Keratinocyte (primary cell): ENCODE measurements around the gene CIB4. TPM values are rescaled to one million over a fixed set of nuclear protein-coding genes. Genes with fewer than 3 reads are reported as not detected.
"Not testable (repeated sequence)": the region's sequence is repeated elsewhere in the genome, so short reads cannot be mapped to it uniquely, and the experiment has no call there.

Experiments
- DNase-seq: peaks from one replicate; pipeline ENCODE4 v3.0.0-alpha.2; 2011; ENCODE audit warnings: low read depth, missing footprints, low spot score
- FAIRE-seq: peaks from 2 replicates; lab custom pipeline; 2011; peaks lifted over from hg19 to GRCh38; lab: Jason Lieb, UNC
- H2AFZ ChIP-seq: 2 replicates; pipeline ENCODE4 v1.6.0; 2012; ENCODE audit warnings: low read length, control low read depth, inconsistent platforms; ENCODE audit not compliant: control insufficient read depth
- H3K27ac ChIP-seq: 2 replicates; pipeline ENCODE4 v1.5.1; 2011; ENCODE audit warnings: low read length; ENCODE audit not compliant: control insufficient read depth, insufficient read depth
- H3K27me3 ChIP-seq: 3 replicates; pipeline ENCODE4 v1.6.0; 2011; ENCODE audit warnings: low read length; ENCODE audit not compliant: control insufficient read depth, insufficient read depth; ENCODE audit errors: extremely low read depth
- H3K36me3 ChIP-seq, 2 experiments: 2 replicates in 1 of 2; 3 replicates in 1 of 2; pipeline ENCODE4 v1.5.1; 2011; ENCODE audit warnings: low read length in 2 of 2, mild to moderate bottlenecking in 1 of 2; ENCODE audit not compliant: control insufficient read depth in 2 of 2, insufficient read depth in 2 of 2; ENCODE audit errors: extremely low read depth in 1 of 2
- H3K4me1 ChIP-seq: 3 replicates; pipeline ENCODE4 v1.5.1; 2011; ENCODE audit warnings: low read length; ENCODE audit not compliant: control insufficient read depth, insufficient read depth; ENCODE audit errors: extremely low read depth
- H3K4me2 ChIP-seq: 3 replicates; pipeline ENCODE4 v1.6.0; 2011; ENCODE audit warnings: low read depth, low read length; ENCODE audit not compliant: control insufficient read depth, insufficient read depth; ENCODE audit errors: extremely low read depth
- H3K4me3 ChIP-seq, 3 experiments: fragments of 200-600 bp in 1 of 3; sonication (generic) in 1 of 3; 2 replicates in 2 of 3; 3 replicates in 1 of 3; pipeline ENCODE4 v1.5.1; 2011 to 2016; ENCODE audit warnings: low read length in 3 of 3, mild to moderate bottlenecking in 3 of 3, control low read depth in 2 of 3, inconsistent platforms in 1 of 3, low read depth in 1 of 3, mixed read lengths in 1 of 3, mixed run types in 1 of 3, moderate library complexity in 1 of 3; ENCODE audit not compliant: control insufficient read depth in 2 of 3, insufficient read depth in 2 of 3; ENCODE audit errors: extremely low read depth in 1 of 3
- H3K79me2 ChIP-seq: 2 replicates; pipeline ENCODE4 v1.6.0; 2012; ENCODE audit warnings: low read length; ENCODE audit not compliant: control insufficient read depth, insufficient read depth
- H3K9ac ChIP-seq: 3 replicates; pipeline ENCODE4 v1.6.0; 2011; ENCODE audit warnings: low read length; ENCODE audit not compliant: control insufficient read depth, insufficient read depth; ENCODE audit errors: extremely low read depth
- H3K9me1 ChIP-seq: 3 replicates; pipeline ENCODE4 v1.6.0; 2011; ENCODE audit warnings: low read length; ENCODE audit not compliant: control insufficient read depth, insufficient read depth; ENCODE audit errors: extremely low read depth
- H3K9me3 ChIP-seq: 2 replicates; pipeline ENCODE4 v1.5.1; 2012; ENCODE audit warnings: low read depth, low read length; ENCODE audit not compliant: control insufficient read depth
- H4K20me1 ChIP-seq: 3 replicates; pipeline ENCODE4 v1.6.0; 2011; ENCODE audit warnings: low read length; ENCODE audit not compliant: control insufficient read depth, insufficient read depth; ENCODE audit errors: extremely low read depth
- CTCF ChIP-seq, 3 experiments: IDR thresholded peaks in 1 of 3; conservative IDR thresholded peaks in 1 of 3; optimal IDR thresholded peaks in 1 of 3; 2 replicates in 2 of 3; 3 replicates in 1 of 3; pipeline versions ENCODE3 to v1.5.1; 2011; ENCODE audit warnings: low read length in 3 of 3, mild to moderate bottlenecking in 3 of 3, moderate library complexity in 2 of 3, control low read depth in 1 of 3, inconsistent platforms in 1 of 3; ENCODE audit not compliant: insufficient read depth in 2 of 3; ENCODE audit errors: extremely low read depth in 1 of 3
- EZH2 ChIP-seq: IDR thresholded peaks from one replicate; pipeline ENCODE4 v1.6.1; 2012; ENCODE audit warnings: inconsistent platforms, mild to moderate bottlenecking, low read length, moderate library complexity
- dilution Hi-C: fragments of 300-500 bp; cut with MboI; formaldehyde crosslinking; loops from one replicate; pipeline ENCODE4 v1.7.0; 2020; ENCODE audit warnings: low sequenced_read_pairs; ENCODE audit not compliant: extremely low pct_ligation_motif_present
- polyA plus RNA-seq, 5 experiments: library from polyadenylated mRNA; depleted of rRNA in 3 of 5; stranded (reverse) in 3 of 5; stranded (forward) in 1 of 5; unstranded in 1 of 5; fragments of >200 nt; gene quantifications; 1 replicate in 1 of 5; 2 replicates in 3 of 5; 3 replicates in 1 of 5; pipeline versions ENCODE4 v1.2.1 to v1.2.3, GENCODE V29; 2011 to 2012; ENCODE audit warnings: missing spikeins in 2 of 5, low read depth in 1 of 5, low replicate concordance in 1 of 5

The CIB4 gene
- polyA plus RNA-seq, 1 donor (not counting 4 experiments of a cell fraction or from before 2014, with no cell fraction given): not detected

- H3K4me2 ChIP-seq: no peak overlapping the region
- H3K36me3 ChIP-seq: no peaks in the 10 kb centered on the region
- dilution Hi-C loops: no loop called here
- no peak overlapping the region for H3K27ac ChIP-seq
- H3K9ac ChIP-seq: no peak overlapping the region
- H3K9me1 ChIP-seq: no peaks in the 10 kb centered on the region
- H3K9me3 ChIP-seq: no peaks in the 10 kb centered on the region
- no peaks in the 10 kb centered on the region for H3K4me1 ChIP-seq
- no peaks in the 10 kb centered on the region for H4K20me1 ChIP-seq
- FAIRE-seq (no peak), DNase-seq (no peak)
- H3K79me2 ChIP-seq: no peaks in the 10 kb centered on the region
- no peak for TF ChIP-seq CTCF (optimal IDR thresholded peaks at IDR 0.05 in 1 of 3, IDR thresholded peaks at IDR 0.05 in 1 of 3, conservative IDR thresholded peaks at IDR 0.05 in 1 of 3; ENCODE audit: extremely low read depth in 1 of 3, insufficient read depth in 2 of 3, low read length in 3 of 3)
- TF ChIP-seq EZH2: no peak
- peaks cover 10% of the 10 kb centered on the region for H3K27me3 ChIP-seq
- H2AFZ ChIP-seq: no peak overlapping the region
- no peak overlapping the region for H3K4me3 ChIP-seq
Measured at GRCh38 chr2:26666671-26667070, 25.5 kb upstream of the CIB4 start.

GRCh38 chr2:26665296-26665695 lies 24.1 kb upstream of the CIB4 start:
- H3K9me3 ChIP-seq, H3K27ac ChIP-seq, DNase-seq, H3K9me1 ChIP-seq, H3K9ac ChIP-seq, H3K4me1 ChIP-seq, H3K36me3 ChIP-seq, H3K79me2 ChIP-seq, H3K4me2 ChIP-seq, dilution Hi-C loops, H3K27me3 ChIP-seq, H2AFZ ChIP-seq, FAIRE-seq, H3K4me3 ChIP-seq, H4K20me1 ChIP-seq: not testable (repeated sequence)

DNA sequence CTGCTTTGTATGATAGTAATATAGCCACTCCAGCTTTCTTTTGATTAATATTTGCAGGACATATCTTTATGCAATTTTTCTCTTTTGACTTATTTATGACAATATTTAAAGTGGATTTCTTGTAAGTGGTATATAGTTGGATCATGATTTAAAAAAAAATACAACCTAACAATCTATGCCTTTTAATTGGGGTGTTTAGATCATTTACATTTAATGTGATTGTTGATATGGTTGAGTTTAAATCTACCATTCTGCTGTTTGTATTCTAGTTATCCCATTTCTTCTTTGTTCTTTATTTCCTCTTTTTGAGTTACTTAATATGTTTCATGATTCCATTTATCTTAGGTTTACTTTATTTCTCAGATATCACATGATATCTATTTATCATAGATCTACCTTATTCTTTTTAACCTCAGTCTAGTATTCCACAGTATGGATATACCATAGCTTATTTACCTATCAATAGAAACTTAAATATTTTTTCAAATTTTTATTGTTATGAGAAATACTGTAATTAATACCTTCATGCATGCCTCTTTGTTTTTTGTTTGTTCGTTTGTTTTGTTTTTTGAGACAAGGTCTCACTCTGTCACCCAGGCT lies 19.3 kb upstream of the CIB4 start:
- H3K27ac ChIP-seq: no peak overlapping the region
- H3K36me3 ChIP-seq: no peaks in the 10 kb centered on the region
- H2AFZ ChIP-seq: no peak overlapping the region
- DNase-seq (no peak), FAIRE-seq (no peak)
- H3K9me1 ChIP-seq: no peaks in the 10 kb centered on the region
- no peak for TF ChIP-seq EZH2
- TF ChIP-seq CTCF (optimal IDR thresholded peaks at IDR 0.05 in 1 of 3, IDR thresholded peaks at IDR 0.05 in 1 of 3, conservative IDR thresholded peaks at IDR 0.05 in 1 of 3; ENCODE audit: extremely low read depth in 1 of 3, insufficient read depth in 2 of 3, low read length in 3 of 3): no peak
- no peak overlapping the region for H3K4me2 ChIP-seq
- H3K79me2 ChIP-seq: no peaks in the 10 kb centered on the region
- H3K4me1 ChIP-seq: no peaks in the 10 kb centered on the region
- no peak overlapping the region for H3K4me3 ChIP-seq
- no peak overlapping the region for H3K9ac ChIP-seq
- dilution Hi-C loops: no loop called here
- no peaks in the 10 kb centered on the region for H4K20me1 ChIP-seq
- H3K27me3 ChIP-seq: no peaks in the 10 kb centered on the region
- H3K9me3 ChIP-seq: no peaks in the 10 kb centered on the region
